HPDE6-E6E7 (cell line): Measurements from ENCODE around the gene PLD4.

Experiments
- DNase-seq: peaks from one replicate; pipeline ENCODE4 v3.0.0; 2011; ENCODE audit warnings: missing footprints; ENCODE audit errors: extremely low spot score

Gene PLD4

GRCh38 chr14:104955396-104955770, 30.7 kb downstream of the PLD4 start:
- DNase-seq: no peak

- DNase-seq: no peak
Measured at GRCh38 chr14:104956290-104956890, 31.7 kb downstream of the PLD4 start.

DNA sequence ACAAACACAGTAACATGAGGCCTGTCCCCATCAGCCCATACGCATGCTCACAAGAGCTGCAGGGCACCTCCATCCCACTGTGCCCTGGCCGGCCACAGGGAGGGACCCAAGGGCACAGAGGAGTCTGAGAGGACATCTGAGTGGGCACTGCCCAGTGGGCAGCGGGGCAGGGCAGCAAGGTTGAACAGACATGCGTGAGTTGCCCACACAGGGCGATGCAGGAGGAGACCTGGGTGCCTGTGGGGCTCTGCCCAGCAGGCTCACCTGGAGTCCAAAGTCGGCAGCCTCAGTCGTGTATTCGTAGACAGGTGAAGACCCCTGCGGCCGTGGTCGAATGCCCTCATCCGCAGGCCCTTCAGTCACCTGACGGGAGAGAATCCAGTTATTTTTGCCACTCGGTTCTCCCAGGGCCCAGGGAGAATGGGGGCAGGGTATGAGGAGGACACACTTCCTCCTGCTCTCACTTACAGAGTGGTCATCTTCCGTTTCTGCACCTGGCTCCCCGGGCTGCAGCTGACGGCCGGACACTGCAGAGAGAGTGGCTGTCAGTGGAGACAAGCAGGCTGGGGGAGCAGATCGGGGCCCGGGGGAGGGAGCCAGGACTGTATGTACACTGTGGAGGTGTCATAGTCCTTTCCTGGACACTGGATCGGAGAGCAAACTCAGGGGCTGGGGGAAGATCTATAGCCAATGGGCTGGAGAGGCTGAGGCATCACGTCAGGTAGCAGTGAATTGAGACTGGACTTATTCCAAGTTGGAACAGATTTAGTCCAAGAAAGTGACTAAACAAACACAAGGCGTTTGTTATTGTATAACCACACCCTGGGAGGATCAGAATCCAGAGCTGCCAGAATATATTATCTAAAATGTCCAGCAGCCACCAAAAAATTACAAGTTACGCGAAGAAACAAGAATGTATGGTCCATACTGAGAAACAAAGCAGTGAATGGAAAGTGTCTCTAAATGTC, 32.8 kb downstream of the PLD4 start:
- no peak for DNase-seq

DNA sequence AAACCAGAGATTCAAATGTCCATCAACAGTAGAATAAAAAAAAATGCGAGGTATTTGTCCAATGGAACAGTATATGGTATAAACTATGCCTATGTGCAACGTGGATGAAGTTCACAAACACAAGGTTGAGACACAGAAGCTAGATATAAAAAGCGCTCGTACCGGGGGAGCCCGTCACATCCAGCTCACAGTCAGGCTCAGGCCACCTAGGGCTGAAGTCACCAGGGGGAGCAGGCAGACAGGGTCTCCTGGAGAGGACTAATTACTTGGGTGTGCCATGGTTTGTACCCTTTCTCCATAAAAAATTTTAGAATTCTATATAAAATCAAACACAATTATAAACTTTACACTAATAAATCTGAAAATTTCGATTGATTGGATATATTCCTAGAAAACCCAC, 39.9 kb downstream of the PLD4 start:
- no peak for DNase-seq

- DNase-seq: no peak
Measured at GRCh38 chr14:104965561-104966231, 41.0 kb downstream of the PLD4 start.

DNA sequence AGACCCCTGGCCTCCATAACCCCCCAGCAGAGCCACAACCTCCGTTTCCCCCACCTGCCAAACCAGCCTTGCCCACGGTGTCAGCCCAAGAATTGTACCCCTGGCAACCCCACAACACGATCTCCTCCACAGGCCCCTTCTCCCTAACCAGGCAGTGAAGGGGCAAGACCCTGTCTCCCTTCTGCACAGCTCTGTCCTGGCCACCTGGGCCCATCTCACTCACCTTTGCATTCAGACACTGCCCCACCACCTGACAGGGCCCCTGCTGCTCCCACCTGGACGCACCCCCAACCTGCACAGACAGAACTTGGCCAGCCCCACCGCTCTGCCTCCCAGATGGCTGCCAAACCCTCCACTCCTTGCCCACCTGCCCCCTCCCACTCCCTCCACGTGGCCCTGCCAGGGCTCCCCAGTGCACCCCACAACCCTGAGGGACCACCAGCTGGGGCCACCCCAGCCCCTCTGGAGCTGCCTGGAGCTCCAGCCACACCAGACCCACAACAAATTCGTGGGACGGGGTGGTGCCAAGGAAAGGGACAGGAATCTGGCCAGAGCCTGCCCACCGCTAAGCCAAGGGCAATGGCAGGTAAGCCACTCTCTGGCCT, 41.7 kb downstream of the PLD4 start:
- DNase-seq: no peak

GRCh38 chr14:104966981-104967385, 42.3 kb downstream of the PLD4 start:
- DNase-seq: no peak

DNA sequence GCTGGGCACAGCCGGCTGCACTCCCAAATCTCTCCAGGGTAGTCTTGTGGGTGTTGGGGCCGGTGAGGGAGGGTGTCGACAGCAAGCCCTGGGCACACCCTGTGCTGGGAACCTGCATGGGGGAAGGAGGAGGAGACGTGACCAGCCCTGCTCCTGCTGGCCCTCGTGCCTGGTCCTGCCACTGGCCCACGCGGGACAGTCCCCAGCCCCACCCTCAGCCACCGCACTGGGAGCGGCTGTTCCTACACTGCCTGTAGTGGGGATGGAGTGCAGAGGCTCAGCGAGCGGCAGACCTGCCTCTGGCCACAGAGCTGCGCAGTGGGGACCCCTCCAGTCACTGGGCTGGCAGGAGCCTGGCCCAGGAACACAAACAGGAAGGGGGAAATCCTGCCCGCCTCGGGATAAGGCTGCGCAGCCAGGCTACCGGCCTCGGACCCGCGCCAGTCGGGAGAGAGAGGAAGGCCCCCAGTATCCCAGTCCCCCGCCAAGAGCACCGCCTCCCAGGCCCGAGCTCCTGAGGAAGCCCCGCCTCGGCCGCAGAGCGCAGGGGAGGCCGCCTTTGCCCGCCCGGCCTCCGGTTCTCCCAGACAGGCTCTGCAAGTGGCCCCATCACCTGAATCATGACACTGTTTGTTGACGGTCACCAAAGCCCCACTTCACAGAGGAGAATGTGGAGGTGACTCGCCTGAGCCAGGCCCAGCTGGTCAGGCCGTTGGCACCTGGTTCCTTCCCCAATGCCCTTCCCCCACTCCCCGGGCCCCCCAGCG, 42.9 kb downstream of the PLD4 start:
- no peak for DNase-seq

- no peak for DNase-seq
Measured at GRCh38 chr14:104968153-104968527, 43.5 kb downstream of the PLD4 start.

DNA sequence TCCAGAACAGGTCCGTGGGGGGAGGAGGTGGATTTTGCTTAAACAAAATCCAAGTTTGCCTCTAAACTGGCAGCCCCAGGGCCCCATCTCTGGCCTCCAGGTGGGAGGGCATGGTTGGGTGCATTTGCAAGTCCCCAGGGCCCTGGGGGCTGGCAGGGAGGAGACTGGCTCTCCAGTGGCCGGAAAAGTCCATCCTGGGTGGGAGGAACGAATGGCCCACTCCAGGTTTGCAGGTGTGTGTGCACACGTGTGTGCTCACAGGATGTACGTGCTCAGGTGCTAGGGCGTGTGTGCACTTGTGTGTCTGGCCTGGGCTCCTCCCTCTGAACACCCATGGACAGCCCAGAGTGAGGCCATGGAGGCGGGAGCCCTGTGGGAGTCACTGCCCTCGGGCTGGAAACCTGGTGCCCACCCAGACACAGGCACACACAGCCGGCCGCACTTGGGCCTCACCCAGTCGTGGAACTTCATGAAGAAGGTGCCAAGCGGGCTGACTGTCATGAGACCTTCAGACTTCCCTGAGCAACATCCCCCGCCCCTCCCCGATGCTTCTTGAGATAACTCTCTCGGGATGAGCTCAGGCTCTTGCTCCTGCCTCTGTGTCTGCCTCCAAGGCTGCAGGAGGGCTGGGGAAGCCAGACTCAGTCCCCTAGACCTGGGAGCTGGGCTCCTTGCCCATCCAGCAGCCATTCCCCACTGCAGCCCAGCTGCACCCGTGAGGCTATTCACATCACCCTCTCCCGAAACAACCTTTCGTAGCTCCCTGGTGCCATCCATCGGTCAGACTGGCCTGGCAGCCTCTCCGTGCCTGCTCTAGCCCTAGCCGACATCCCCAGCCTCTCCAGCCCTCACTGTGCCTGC, 44.1 kb downstream of the PLD4 start:
- DNase-seq: no peak

GRCh38 chr14:104969741-104970230, 45.1 kb downstream of the PLD4 start:
- no peak for DNase-seq

GRCh38 chr14:104970231-104971068, 45.8 kb downstream of the PLD4 start:
- peak; percentile 78 for DNase-seq

DNA sequence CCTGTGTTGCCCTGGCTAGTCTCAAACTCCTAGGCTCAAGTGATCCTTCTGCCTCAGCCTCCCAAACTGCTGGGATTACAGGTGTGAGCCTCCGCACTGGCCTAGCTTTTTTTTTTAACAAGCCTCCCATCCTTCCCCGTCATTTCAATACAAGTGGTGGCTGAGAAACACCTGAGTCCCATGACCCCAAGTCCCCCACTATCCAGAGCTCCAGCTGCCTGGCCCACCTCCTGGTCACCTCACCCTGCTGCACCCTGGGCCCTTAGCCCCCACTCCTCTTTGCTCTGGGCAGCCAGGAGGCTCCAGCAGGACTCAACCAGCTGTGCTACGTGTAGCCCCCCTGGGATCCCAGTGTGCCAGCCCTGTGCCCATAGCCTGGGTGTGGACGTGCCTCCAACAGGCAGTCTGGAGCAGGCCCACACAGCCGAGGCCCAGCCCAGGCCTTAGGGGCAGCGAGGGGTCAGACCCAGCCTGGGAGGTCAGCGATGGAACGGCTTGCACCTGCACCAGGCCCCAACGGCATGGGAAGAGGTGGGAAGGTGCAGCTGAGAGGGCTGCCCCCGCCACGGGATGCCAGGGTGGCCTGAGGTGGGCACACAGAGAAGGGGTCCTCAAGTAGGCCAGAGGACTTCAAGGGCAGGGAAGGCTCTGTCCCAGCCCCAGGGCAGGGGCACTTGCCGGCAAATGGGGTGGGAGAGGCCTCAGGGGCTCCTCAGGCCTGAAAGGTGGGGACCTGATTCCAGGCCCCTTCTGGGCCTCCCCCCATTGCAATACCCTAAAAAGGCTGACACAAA, 47.0 kb downstream of the PLD4 start:
- DNase-seq: no peak

- DNase-seq: peak; percentile 90
Measured at GRCh38 chr14:104972301-104973134, 47.8 kb downstream of the PLD4 start.

DNA sequence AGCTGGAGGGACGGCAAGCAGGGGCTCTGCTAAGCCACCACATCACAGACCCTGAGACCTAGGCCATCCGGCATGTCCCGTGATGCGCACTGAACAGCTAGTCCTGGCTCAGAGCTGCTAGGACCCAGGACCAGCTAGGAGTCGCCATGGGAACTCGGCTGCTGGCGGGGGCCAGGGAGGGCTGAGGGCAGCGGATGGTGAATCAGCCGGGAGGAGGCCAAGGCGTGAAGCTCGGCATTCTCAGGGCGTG, 48.4 kb downstream of the PLD4 start:
- DNase-seq: no peak

DNA sequence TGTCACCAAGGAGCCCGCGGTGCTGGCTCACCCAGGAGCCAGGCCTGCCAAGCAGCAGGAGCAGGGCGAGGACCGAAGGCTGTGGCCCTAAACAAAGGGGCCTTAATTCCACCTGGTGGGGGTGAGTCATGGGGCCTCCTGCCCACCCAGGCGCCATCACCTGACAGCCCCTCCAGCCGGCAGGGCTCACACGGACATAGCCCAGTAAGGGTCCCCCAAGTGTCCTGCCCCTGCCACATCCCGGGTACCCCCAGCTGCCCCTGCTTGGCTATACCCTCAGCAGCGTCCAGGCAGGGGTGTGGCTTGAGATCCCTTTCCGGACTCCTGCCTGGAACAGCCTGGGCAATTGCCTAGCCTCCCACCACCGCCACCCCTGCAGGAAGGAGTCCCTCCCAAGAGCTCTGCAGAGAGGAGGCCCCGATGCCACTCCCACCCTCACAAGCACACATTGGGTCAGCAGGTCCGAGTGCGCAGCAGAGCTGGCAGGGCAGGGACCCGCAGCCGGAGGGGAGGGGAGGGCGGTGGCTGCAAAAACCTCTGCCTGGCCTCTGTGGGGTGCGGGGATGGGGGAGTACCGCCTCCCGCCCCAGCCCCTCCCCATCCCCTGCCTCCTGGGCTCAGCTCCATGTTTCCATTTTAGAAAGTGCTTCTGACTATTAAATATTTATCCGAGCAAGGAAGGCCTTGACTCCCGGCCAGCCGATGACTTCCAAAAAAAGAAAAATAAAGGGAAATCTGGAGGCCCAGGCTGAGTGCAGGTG, 48.9 kb downstream of the PLD4 start:
- peak; percentile 91 for DNase-seq

GRCh38 chr14:104974146-104974541, 49.5 kb downstream of the PLD4 start:
- DNase-seq: no peak
